ENCODE measurements around the gene POU6F2.

DNA sequence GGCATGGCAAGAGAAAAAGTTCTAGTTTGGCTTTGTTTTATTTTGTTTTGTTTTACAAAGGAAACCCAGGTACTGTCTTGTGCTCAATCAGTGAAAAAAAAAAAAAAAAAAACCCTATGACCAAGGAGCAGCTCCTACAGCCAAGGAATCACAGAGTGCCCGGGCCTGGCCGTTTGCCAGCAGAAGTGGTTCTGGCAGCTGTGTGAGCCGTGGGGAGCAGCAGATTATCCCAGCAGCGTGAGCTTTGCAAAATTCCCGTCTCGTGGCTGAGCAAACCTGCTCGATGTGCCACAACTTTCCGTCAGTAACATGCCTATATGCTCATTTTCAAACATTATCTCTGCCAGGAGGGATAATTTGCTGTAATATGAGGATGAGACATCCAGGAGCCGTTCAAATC is 293.7 kb downstream of the POU6F2 start:
- TF ChIP-seq EZH2 (IDR thresholded peaks at IDR 0.05; ENCODE audit: low read length, missing control alignments) (no peak), CTCF (conservative IDR thresholded peaks at IDR 0.05 in 1 of 2, IDR thresholded peaks at IDR 0.05 in 1 of 2; ENCODE audit: low read depth in 1 of 2, low read length in 2 of 2) (no peak)

All from fibroblast of lung (primary cell).